Adrenal gland (tissue), 12 donors: ENCODE results near the gene NEGR1. TPM values are rescaled to one million over a fixed set of nuclear protein-coding genes. Genes with fewer than 3 reads are reported as not detected.

Experiments used
- DNase-seq, 7 donors: peaks; one replicate each; pipeline ENCODE4 v3.0.0-alpha.2; 2019 to 2020
- H3K27ac ChIP-seq, 5 donors: fragments of 200-600 bp; sonication (generic) in 4 of 5; 1 replicate in 3 of 5; 2 replicates in 2 of 5; pipeline versions ENCODE4 v1.5.1 to v1.8.0; 2016 to 2020; ENCODE audit warnings: mild to moderate bottlenecking in 1 of 5
- H3K27me3 ChIP-seq: fragments of 200-600 bp; 2 replicates; pipeline ENCODE4 v1.8.0; 2021
- H3K36me3 ChIP-seq, 2 donors: fragments of 200-600 bp; replicated peaks in 1 of 2; 1 replicate in 1 of 2; 2 replicates in 1 of 2; pipeline versions ENCODE4 v1.5.1 to v1.8.0; 2018 to 2022
- H3K4me1 ChIP-seq, 2 donors: fragments of 200-600 bp; replicated peaks in 1 of 2; 1 replicate in 1 of 2; 2 replicates in 1 of 2; pipeline versions ENCODE4 v1.5.1 to v1.8.0; 2018 to 2021
- H3K4me3 ChIP-seq, 4 donors: fragments of 200-600 bp; sonication (generic) in 3 of 4; one replicate each; pipeline ENCODE4 v1.5.1; 2016 to 2018
- H3K9me3 ChIP-seq, 3 donors: fragments of 200-600 bp; sonication (generic) in 1 of 3; replicated peaks in 1 of 3; 1 replicate in 2 of 3; 2 replicates in 1 of 3; pipeline versions ENCODE4 v1.5.1 to v1.8.0; 2016 to 2021
- POLR2A ChIP-seq, 2 donors: fragments of 450-650 bp; IDR thresholded peaks; one replicate each; pipeline ENCODE4 v1.6.1; 2017; ENCODE audit warnings: antibody characterized with exemption in 2 of 2, mild to moderate bottlenecking in 2 of 2, moderate library complexity in 1 of 2
- WGBS, 4 donors: extraction: QIAGEN DNeasy Blood & Tissue Kit in 2 of 4; methylation state at CpG; one replicate each; pipeline versions ENCODE4 v1.1.5 to v1.1.7; 2013 to 2017; 5-methylcytosine and 5-hydroxymethylcytosine counted together
- intact Hi-C, 2 donors: fragments of 100-400 bp; cut with DNase I; formaldehyde crosslinking; loops; one replicate each; pipeline versions ENCODE4 v1.14.1 to v1.15.0; 2022 to 2023
- polyA plus RNA-seq, 3 donors: library from polyadenylated mRNA; stranded (reverse); fragments of 200-250 nt in 2 of 3; fragments of 350-450 nt in 1 of 3; fragmentation: Illumina TruSeq in 1 of 3; extraction: RNeasy Lipid Tissue Mini Kit (QIAGEN cat#74804) in 1 of 3; gene quantifications; one replicate each; pipeline ENCODE4 v1.2.3, GENCODE V29; 2013 to 2014
- total RNA-seq, 9 donors: library from RNA; depleted of rRNA in 4 of 9; stranded (reverse); fragments of >200 nt in 4 of 9; fragments of 120-200 nt in 1 of 9; fragmentation: NEBNext Ultra II Directional in 1 of 9; extraction: Animal tissue kit (Norgen Biotek cat#: 25700) in 1 of 9; gene quantifications; one replicate each; pipeline versions ENCODE4 v1.1.0 to v1.2.4, GENCODE V29; 2013 to 2023
- TF ChIP-seq, protein P1 (sequence below), 6 experiments: fragments of 450-650 bp in 4 of 6; fragments of 200-600 bp in 2 of 6; sonication (generic) in 1 of 6; IDR thresholded peaks; 1 replicate in 5 of 6; 2 replicates in 1 of 6; pipeline versions ENCODE4 v1.5.1 to v1.8.0; 2016 to 2021; ENCODE audit warnings: antibody characterized with exemption in 6 of 6, mild to moderate bottlenecking in 2 of 6, moderate library complexity in 1 of 6
- donor health status: healthy with polysubstance abuse.
- donor health status: Bipolar disorder and iron deficiency.
- donor health status: DM: yes; HTN: yes; CAD: no.
- donor health status: DM: no; HTN: no; CAD: no.
- donor health status: DM: no; HTN: no; CAD: no.
- donor health status: DM: yes; HTN: yes; CAD: no.

Gene NEGR1
- total and polyA plus RNA-seq, 12 donors = 1.1 to 7.4 (median 4.0) TPM

DNA sequence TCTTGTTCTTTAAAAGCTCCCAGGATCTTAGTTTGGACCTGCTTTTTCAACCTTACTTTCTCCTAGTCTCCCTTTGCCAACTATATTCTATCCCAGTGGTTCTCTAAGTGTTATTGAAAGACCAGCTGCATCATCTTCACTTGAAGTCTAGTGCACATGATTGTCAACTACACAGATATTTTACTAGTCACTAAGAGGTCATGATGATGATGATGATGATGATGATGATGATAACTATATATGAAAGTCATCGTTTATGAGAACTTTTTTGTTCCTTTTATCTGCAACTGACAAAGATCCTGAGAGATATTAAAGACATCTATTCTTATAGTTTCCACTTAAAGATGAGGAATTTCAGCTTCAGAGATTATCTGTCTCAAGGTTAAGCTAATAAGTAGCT is 722.5 kb downstream of the NEGR1 start:
- Histone ChIP-seq H3K36me3 (no peaks in the 10 kb centered on the region), H3K4me1 (no peaks in the 10 kb centered on the region), H3K9me3 (no peaks in the 10 kb centered on the region), H3K27ac (no peak overlapping the region), H3K4me3 (no peak overlapping the region), H3K27me3 (no peaks in the 10 kb centered on the region)
- intact Hi-C loops = no loop called here
- 60 to 76% (median 68%) methylated on average over 1 of the region's 1 CpG for WGBS, 4 donors
- no peak for DNase-seq
- TF ChIP-seq POLR2A (IDR thresholded peaks at IDR 0.05) = no peak
- TF ChIP-seq, protein P1, sequence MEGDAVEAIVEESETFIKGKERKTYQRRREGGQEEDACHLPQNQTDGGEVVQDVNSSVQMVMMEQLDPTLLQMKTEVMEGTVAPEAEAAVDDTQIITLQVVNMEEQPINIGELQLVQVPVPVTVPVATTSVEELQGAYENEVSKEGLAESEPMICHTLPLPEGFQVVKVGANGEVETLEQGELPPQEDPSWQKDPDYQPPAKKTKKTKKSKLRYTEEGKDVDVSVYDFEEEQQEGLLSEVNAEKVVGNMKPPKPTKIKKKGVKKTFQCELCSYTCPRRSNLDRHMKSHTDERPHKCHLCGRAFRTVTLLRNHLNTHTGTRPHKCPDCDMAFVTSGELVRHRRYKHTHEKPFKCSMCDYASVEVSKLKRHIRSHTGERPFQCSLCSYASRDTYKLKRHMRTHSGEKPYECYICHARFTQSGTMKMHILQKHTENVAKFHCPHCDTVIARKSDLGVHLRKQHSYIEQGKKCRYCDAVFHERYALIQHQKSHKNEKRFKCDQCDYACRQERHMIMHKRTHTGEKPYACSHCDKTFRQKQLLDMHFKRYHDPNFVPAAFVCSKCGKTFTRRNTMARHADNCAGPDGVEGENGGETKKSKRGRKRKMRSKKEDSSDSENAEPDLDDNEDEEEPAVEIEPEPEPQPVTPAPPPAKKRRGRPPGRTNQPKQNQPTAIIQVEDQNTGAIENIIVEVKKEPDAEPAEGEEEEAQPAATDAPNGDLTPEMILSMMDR (IDR thresholded peaks at IDR 0.05) = no peak

- intact Hi-C loops = no loop called here
- Histone ChIP-seq H3K4me1 (no peaks in the 10 kb centered on the region), H3K9me3 (no peaks in the 10 kb centered on the region), H3K36me3 (no peaks in the 10 kb centered on the region), H3K27ac (no peak overlapping the region), H3K4me3 (no peak overlapping the region), H3K27me3 (no peaks in the 10 kb centered on the region)
- no peak for DNase-seq
- TF ChIP-seq, protein P1 (IDR thresholded peaks at IDR 0.05) = no peak
- no peak for TF ChIP-seq POLR2A (IDR thresholded peaks at IDR 0.05)
- 53 to 75% (median 62%) methylated on average over 2 of the region's 2 CpGs for WGBS, 4 donors
Observed at GRCh38 chr1:71557138-71557537, 725.2 kb downstream of the NEGR1 start.

DNA sequence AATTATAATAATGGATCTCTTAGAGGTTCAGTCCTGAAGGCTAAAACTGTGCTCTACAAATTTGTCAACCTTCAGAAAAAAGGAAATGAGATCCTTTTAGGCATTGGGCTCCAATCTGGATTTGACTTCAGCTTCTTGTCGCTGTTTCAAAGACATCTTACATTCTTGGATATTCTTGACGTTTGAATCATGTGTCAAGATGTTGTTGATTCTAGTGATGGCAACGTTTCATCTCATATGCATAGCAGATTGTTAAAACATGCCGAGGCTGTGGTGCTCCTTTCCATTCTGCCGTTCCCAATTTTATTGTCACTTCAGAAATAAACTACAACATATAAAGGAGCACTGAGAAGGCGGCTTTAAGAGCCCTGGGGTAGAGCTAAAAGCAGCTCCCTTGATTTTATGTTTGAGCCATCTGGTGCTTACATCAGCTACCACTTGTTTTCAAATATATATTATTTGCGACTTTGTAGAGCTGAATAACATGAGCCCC is 733.9 kb downstream of the NEGR1 start:
- Histone ChIP-seq H3K36me3 (no peaks in the 10 kb centered on the region), H3K4me3 (no peak overlapping the region), H3K27me3 (no peaks in the 10 kb centered on the region), H3K27ac (no peak overlapping the region), H3K9me3 (no peaks in the 10 kb centered on the region), H3K4me1 (no peaks in the 10 kb centered on the region)
- TF ChIP-seq POLR2A (IDR thresholded peaks at IDR 0.05) = no peak
- TF ChIP-seq, protein P1 (IDR thresholded peaks at IDR 0.05) = no peak
- intact Hi-C loops = no loop called here
- DNase-seq = no peak
- 76 to 84% (median 79%) methylated on average over 7 of the region's 7 CpGs for WGBS, 4 donors

DNA sequence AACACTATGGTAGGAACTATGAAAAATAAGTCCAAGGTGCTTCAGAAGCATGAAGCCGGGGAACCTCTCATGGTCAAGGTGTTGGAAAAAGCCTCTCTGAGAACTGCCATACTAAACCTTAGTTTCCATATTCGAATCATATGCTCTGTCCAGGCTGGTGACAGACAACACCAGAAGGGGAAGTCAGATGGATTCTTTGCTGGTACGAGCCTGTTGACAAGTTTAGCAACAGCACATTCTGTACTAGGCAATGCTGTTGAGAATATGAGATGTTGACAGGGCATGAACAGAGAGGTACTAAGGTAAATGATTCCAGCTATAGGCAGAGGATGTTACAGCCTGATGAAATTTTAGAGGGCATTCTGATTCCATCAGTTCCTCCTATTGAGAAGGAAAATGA is 740.2 kb downstream of the NEGR1 start:
- H3K27me3 ChIP-seq = no peaks in the 10 kb centered on the region
- 67 to 71% (median 69%) methylated on average over 3 of the region's 3 CpGs for WGBS, 4 donors
- no peak for DNase-seq

More for the DNA sequence above, 740.2 kb downstream of the NEGR1 start:
- Histone ChIP-seq H3K4me3 (no peak overlapping the region), H3K4me1 (no peaks in the 10 kb centered on the region), H3K36me3 (no peaks in the 10 kb centered on the region), H3K9me3 (no peaks in the 10 kb centered on the region), H3K27ac (no peak overlapping the region)
- intact Hi-C loops = no loop called here
- TF ChIP-seq, protein P1 (IDR thresholded peaks at IDR 0.05) = no peak
- TF ChIP-seq POLR2A (IDR thresholded peaks at IDR 0.05) = no peak
